GM18873 (cell line): Measurements from ENCODE around the gene CGN.

Source experiments
- ATAC-seq: cut with Tn5 transposase; IDR thresholded peaks from one replicate; pipeline ENCODE4 v1.9.1; 2021; ENCODE audit warnings: mild to moderate bottlenecking, moderate library complexity, moderate number of reproducible peaks; ENCODE audit not compliant: unreplicated experiment, low FRiP score

The CGN gene

DNA sequence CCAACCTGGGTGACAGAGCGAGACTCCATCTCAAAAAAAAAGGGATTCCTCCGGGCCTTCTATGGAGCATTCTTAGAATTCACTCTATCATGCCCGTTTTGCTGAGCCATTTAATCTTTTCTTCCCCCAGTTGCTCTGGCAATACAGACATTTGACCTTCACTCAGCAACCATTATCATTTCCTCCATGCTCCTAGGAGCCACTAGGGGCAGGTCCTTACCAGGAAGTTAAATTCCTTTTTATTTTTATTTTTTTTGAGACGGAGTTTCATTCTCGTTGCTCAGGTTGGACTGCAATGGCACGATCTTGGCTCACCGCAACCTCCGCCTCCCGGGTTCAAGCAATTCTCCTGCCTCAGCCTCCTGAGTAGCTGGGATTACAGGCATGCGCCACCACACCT, 9.7 kb upstream of the CGN start:
- no peak for ATAC-seq

DNA sequence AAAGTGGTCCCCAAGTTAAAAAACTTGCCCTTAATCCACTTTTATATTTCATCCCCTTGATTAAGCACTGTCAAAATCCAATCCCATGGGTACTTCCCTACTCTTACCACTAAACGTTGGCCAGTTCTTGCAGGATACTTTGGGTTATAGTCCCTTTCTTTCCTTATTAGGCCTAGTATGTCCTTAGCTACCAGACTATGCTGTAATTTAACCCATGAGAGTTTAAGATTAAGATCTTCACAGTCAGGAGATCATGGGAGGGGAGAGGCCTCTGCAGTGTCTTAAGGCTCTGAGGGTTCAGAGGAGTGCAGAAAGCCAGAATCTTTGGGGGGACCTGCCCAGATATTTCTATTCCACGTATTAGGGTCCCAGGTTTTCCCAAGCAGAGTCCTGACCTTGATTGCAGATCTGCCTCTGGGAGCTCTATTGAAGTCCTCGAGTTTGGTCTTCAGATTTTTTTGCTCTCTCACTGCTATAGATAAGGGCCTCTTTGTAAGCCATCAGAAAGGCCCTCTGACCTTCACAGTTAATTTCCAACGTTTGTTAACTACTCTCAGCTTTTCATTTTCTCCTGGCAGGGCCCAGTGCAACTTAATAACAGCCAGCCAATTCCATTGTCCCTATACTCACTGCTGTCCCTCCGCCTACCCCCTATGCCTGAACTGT, 9.0 kb upstream of the CGN start:
- ATAC-seq, result no peak

DNA sequence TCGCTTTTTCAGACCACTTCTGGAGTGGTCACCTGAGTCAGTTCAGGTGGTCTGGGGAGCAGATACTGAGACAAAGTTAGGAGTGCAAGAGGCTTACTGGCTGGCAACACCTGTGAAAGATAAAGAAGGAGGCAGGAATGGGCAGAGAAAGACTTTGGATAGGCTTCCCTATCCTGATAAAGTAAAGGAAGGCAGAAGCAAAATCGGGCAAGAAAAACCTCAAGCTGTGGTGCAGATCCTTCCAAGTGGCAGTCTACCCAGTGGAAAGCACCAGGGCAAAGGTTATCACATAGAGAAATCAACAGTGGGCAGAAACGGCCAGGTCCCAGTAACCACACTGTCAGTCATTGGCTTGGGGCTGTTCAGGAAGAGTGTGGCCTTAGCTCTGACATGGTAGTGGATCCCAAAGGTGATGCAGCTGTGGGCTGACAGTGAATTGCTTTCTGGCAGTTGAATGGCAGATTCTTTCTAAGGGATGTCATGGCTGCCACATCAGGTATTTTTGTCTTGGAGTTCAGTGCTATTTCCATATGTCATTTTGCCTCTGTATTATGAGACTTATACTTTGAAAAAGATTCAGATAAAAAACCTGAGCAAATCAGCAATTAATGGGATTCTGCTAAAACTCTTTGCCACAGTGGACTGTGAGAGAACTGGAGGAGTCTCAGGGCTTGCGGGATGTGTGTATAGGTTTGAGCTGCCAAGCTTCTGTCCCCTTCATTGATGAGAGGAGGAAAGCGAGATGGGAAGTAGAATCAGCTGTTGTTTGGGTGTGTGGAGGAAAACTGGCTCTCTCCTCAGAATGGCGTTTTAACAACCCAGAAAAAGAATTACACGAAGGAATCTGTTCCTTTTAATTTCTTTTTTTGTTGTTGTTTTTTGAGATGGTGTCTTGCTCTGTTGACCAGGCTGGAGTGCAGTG, 8.1 kb upstream of the CGN start:
- ATAC-seq, result no peak

DNA sequence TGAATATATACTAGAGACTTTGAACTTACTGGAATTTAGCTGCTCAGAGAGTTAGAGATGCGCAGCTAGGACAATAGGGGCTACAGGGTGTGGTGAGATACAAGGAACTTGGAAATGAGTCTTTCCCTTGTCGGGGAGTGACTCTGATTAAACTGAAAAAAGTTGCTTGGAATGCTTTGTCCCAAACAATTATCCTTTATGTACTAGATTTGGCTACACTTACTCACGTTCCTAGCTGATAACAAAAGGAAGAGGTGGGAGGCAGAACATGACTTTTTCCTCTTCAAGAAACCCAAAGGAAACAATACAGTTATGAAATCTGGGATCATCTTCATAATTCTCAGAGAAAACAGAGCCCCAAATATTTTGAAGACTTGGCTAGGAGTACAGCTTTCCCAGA, 6.9 kb upstream of the CGN start:
- ATAC-seq, result no peak

DNA sequence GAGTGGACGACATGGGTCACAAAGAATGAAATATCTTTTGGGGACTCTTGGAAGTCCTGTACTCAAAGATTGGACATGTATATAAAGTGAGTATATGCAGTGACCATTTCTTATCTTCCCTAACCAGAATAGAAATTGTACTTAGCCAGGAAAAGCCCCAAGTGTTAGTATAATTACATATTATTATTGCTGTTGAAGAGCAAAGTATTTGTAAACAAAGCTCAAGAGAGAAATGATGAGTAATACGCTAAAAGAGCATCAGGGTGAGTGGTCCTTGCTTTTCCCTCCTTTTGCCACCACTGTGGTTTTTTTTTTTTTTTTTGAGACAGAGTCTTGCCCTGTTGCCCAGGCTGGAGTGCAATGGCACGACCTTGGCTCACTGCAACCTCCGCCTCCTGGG, 6.4 kb upstream of the CGN start:
- no peak for ATAC-seq

DNA sequence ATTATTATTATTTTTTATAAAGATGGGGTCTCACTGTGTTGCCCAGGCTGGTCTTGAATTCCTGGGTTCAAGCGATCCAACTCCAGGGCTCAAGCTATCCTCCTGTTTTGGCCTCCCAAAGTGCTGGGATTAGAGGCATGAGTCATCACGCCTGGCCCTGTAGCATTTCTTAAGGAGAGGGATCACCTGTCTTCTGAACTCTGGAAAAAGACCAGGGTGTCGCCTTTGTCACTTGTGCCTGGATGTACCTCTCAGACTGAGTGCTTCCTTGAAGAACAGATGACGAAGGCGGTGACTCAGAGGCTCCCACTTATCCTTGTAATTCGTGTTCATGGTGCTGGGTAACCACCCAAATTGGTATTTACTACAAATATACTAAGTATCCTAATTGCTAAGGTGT, 2.4 kb upstream of the CGN start:
- no peak for ATAC-seq

DNA sequence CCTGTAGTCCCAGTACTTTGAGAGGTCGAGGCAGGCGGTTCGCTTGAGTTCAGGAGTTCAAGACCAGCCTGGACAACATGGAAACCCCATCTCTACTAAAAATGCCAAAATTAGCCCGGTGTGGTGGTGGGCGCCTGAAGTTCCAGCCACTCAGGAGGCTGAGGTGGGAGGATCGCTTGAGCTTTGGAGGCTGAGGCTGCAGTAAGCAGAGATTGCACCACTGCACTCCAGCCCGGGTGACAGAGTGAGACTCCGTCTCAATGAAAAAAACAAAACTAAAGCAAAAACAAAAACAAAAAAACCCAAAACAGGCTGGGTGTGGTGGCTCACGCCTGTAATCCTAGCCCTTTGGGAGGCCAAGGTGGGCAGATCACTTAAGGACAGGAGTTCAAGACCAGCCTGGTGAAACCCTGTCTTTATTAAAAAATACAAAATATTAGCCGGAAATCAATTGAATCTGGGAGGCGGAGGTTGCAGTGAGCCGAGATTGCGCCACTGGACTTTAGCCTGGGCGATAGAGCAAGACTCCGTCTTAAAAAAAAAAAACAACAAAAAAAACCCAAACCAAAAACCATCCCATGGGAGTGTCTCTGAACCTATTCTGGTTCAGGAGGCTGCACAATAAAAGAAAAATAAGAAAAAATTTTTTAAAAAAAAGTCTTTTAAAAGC, 1.7 kb upstream of the CGN start:
- ATAC-seq, result no peak

DNA sequence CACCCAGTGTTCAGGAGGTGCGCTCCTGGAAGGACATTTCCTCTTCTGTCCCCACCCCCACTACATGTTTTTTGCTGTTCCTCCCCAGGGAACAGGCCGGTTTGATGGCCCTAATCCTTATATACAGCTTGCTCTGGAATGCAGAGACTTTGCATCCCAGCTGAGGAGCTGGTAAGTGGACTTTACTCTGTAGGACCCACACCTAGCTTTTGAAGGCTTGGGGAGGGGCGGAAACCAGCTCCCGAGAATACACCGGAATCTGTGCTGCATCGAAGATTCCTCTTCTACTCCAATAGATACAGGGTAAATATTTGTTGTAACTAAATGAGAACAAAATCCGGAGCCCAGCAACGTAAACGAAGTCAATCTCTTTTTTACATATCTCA, 1.2 kb upstream of the CGN start:
- ATAC-seq, result no peak

DNA sequence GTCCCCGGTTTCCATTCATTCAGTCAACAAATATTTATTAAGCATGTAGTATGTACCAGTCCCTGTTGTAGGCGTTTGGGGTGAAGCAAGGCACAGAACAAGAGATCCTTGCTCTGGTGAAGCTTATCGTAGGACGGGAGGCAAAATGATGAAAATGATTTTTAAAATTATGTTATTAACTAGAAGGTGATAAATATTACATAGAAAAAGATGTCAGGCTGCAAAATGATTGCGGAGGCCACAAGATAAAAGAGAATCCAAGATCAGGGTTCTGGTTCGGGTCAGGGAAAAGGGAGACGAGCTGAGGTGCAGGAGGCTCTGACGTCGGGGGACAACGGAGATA, 602 bp upstream of the CGN start:
- ATAC-seq, result no peak

DNA sequence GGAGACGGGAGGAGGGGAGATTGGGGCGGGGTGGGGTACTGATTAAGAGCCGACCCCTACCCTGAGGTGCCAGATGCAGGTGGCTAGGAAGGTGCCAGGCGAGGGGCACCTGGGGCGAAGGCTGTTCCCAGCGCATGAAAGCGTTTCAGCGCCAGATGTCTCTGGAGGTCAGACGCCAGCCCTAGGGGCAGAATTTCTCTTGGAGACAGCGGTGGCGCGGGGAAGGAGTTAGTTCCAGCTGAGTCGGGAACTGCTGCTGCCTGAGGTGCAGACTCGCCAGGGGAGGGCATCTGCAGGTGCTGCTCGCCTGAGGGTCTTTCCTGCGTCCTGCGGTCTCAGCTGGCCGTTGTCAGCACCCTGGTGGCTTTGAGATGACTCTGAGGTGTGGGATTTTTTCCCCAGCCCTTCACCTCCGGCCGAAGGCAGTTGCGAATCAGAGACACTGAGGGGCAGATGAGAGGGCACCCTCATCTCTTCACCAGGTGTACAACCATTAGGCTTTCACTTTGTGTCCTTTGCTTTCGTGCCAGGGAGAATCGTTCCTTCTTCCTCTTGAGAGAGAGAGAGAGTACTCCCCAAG, 539 bp downstream of the CGN start:
- ATAC-seq, result no peak

DNA sequence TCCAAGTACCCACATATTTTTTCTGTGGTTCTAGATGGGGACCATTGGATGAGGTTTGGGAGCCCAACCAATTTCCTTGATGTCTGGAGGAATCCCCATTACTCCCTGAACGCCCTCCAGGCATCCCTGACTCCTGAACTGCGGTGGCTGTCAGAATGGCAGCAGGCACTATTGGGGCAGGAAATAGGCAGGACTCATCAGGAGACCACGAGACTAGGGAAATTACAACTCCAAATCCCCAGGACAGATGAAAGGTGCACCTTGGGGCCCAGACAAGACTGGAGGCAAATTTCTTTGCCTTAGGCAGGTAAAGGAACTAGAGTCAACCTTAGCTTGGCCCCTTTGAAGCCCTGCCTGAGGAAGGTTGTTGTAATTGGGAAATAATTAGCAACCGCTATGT, 1.1 kb downstream of the CGN start:
- no peak for ATAC-seq

DNA sequence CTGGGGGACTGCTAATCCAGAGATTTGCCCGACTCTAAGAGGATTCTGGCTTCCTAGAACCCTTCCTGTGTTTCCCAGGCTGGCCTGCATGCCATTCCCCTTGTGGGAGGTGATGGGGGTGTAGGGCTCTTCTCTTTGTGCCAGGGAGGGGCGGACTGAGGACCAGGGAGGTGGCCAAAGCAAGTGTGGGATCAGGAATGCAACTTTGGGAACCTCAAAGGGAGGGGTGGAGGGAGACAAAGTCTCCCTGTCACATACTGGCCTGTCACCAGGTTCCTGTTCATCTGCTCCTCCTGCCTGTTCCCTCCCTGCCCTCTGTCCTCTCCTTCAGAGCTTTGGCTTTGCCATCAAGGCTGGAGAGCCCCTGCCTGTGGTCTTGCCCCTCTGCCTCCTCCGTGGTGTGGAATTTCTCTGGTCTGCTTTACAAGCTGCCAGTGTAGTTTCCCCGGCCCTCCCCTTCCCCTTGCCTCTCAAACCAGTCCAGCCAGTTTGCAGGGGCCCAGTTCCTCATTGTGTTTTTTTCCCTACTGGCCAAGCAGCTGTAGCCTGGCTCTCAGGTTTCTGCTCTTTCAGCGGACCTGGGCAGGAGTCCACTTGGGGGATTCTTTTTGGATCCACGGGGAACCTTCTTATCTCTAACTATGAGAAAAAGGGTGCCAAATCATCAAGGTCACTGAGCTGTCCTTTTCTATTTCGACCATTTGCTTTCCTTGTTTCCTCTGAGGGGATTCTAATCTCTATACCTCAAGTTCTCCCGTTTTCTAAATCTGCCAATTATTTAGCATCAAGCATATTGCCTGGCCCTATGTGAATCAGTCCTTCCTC, 1.8 kb downstream of the CGN start:
- ATAC-seq, result no peak

DNA sequence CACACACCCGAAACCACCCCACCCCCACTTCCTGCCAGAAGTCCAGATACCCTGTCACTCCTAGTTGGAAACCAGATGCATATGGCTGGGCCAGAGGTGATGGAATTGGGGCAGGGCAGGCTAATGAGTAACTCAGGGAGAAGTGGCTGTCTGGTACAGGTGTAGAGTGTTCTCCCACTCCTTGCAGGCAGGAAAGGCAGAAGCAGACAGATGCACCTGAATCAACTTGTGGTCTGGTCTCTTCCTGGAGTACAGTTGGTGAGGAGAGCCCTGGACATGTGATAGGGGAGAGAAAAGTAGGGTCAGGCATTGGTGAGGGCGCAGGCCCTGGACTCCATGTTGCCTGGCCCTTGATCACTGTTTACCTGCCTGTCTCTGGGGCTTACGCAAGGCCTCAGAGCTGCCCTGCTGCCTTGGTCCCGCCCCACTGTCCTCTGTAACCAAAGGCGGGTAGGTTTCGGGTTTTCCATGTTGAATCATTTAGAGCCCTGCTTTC, 2.5 kb downstream of the CGN start:
- no peak for ATAC-seq

DNA sequence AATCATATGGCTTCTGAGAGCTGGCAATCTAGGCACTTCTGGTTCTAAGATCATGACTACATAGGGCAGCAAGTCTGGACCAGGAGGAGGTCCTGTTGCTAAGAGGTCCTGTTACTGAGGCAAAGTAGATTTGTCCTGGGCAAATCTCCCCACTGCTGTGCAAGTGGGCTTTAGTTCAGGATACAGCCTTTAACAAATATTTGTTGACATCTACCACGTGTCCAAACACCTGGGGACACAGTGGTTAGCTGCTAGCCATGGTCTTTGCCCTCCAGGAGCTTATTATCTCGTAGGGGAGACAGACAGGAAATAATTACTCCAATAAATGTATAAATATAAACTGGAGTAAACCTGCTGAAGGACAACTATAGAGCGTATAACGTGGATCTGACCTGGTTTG, 3.2 kb downstream of the CGN start:
- ATAC-seq, result no peak

DNA sequence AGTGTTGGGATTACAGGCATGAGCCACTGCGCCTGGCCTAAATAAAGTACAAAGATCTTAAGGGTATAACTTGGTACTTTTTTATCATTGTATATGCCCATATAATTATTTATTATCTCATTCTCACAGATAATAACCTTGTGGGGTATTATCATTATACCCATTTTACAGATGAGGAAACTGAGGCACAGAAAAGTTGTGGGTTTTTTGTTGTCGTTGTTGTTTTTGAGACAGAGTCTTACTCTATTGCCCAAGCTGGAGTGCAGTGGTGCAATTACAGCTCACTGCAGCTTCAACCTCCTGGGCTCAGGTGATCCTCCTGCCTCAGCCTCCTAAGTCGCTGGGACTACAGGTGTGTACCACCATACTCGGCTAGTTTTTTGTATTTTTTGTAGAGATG, 4.1 kb downstream of the CGN start:
- ATAC-seq, result no peak

DNA sequence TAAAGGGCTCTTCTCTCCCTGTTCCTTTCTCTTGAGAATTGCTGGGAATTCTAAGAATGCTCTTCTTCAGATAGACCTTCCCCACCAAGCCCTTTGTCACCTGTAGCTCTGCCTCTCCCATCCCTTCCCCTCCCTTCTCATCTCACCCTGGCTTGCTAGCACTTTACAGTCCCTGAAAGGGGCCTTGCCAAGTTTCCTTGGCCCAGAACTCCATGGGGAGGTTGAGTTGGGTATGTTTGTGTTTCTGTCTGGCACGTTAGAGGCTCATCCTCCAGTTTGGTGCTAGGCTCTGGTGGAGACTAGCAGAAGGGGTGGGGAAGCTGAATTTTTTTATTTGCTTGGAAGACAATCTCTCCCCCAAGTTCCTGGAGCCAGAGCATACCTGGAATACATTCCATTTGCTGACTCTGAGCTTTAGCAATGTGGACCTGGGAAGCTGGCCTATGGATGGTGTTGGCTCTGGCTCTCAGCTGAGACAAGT, 4.9 kb downstream of the CGN start:
- ATAC-seq, result no peak

DNA sequence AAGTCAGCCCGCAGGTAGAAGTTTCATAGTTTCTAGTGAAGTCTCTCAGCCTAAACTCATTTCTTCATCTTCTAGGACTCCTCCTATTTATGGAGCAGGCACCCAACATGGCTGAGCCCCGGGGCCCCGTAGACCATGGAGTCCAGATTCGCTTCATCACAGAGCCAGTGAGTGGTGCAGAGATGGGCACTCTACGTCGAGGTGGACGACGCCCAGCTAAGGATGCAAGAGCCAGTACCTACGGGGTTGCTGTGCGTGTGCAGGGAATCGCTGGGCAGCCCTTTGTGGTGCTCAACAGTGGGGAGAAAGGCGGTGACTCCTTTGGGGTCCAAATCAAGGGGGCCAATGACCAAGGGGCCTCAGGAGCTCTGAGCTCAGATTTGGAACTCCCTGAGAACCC, 7.2 kb downstream of the CGN start:
- ATAC-seq, result no peak

DNA sequence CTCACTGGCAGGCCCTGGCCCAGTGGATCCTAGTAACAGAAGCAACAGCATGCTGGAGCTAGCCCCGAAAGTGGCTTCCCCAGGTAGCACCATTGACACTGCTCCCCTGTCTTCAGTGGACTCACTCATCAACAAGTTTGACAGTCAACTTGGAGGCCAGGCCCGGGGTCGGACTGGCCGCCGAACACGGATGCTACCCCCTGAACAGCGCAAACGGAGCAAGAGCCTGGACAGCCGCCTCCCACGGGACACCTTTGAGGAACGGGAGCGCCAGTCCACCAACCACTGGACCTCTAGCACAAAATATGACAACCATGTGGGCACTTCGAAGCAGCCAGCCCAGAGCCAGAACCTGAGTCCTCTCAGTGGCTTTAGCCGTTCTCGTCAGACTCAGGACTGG, 7.7 kb downstream of the CGN start:
- no peak for ATAC-seq

DNA sequence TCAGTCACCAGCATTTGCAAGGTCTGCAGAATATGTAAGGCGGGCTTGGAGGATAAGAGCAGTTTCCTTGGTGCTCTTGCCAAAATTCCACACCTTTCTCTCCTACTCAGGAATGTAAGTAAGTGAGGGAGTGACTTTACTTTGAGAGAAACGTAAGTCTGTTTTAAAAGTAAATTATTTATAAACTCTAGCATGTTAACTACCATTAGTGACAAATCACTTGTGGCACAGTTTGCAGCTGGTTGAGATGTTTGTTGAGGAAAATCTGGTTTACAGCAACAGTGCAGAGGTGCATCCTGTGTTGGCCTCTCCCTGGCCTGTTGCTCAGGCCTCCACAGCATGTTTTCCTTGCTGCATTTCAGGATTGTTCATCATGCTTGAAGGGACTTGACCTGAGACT, 8.5 kb downstream of the CGN start:
- ATAC-seq, result no peak

DNA sequence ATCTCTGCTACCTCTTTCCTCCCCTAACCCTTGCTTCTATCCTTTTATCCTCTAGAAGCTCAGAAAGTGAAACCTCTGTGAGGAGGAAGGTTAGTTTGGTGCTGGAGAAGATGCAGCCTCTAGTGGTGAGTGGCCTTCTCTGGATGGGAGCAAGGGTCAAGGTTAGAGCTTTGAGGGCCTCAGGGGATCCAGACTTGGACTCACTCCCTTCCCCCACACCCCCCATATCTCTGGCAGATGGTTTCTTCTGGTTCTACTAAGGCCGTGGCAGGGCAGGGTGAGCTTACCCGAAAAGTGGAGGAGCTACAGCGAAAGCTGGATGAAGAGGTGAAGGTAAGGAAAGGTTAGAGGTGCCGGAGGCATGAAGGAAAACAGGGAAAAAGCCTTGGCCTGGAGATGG, 9.2 kb downstream of the CGN start:
- ATAC-seq, result no peak
